Measurements from ENCODE around the gene PLA2G2F. TPM values are rescaled to one million over a fixed set of nuclear protein-coding genes. Genes with fewer than 3 reads are reported as not detected.

Gene PLA2G2F
- total and polyA plus RNA-seq, 2 of the 8 experiments (the other 6 are each of a cell fraction or from before 2014, with no cell fraction given), result not detected

DNA sequence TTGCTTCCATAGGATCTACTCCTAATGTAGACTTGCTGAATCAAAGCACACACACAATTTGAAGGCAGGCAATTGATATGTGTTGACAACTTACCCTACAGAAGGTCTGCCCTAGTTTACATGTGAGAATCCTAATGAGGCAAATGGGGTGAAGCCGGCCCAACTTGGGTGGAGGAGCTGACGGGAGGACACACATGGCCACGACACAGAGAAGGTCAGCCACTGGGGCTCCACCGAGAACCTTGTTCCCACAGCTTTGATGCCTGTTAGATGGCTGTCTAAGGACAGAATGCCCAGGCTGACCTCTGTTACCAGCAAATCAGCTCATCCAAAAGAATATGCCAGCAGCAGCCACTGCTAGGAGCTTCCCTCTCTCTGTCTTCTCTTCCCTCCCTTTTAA is 18.3 kb upstream of the PLA2G2F start:
- FAIRE-seq, result no peak
- 96% methylated on average over 4 of the region's 4 CpGs; no CpG with 5 or more reads in 1 of the 2 experiments for WGBS, 2 experiments (ENCODE audit: extremely low coverage in 1 of 2, insufficient coverage in 1 of 2, insufficient read length in 1 of 2, insufficient replicate concordance in 2 of 2, low coverage in 1 of 2, low lambda C conversion rate in 2 of 2, missing lambda C conversion rate in 1 of 2)
- H3K4me3 ChIP-seq (ENCODE audit: extremely low read depth in 1 of 4, insufficient read depth in 2 of 4, low read depth in 3 of 4, low read length in 4 of 4), result no peak overlapping the region
- H3K18ac ChIP-seq (ENCODE audit: extremely low read depth, low read length), result no peak overlapping the region
- DNase-seq (ENCODE audit: low read depth in 1 of 2, low spot score in 2 of 2), result no peak
- no peak overlapping the region for H4K91ac ChIP-seq (replicated peaks; ENCODE audit: insufficient read length, low read length)
- no peak overlapping the region for H2BK5ac ChIP-seq (ENCODE audit: low read depth, low read length)
- H2AFZ ChIP-seq (ENCODE audit: low read length), result no peak overlapping the region
- H2AK5ac ChIP-seq (ENCODE audit: low read depth, low read length), result no peak overlapping the region
- TF ChIP-seq TBP (IDR thresholded peaks at IDR 0.05; ENCODE audit: low read depth, low read length) (no peak), SAP30 (IDR thresholded peaks at IDR 0.05; ENCODE audit: insufficient read depth, insufficient replicate concordance, low read length) (no peak), KDM1A (IDR thresholded peaks at IDR 0.05; ENCODE audit: borderline replicate concordance, low read length) (no peak)
- ChIA-PET CTCF (ENCODE audit: partially characterized antibody) (interaction anchor here (2.8 kb wide), 1 partner anchor 31 kb away, joined by 10 read pairs; no protein-coding TSS in a partner anchor), POLR2A (ENCODE audit: partially characterized antibody) (no interaction called here)
- no peak overlapping the region for H2BK20ac ChIP-seq (ENCODE audit: low read length)
- H3K9me3 ChIP-seq (ENCODE audit: insufficient read depth in 2 of 2, low read depth in 1 of 2, low read length in 1 of 2), result no peaks in the 10 kb centered on the region
- H4K8ac ChIP-seq (ENCODE audit: extremely low read depth, insufficient read depth, low read length), result no peak overlapping the region
- no peak overlapping the region for H2BK15ac ChIP-seq (ENCODE audit: low read length)
- H3K4ac ChIP-seq (replicated peaks; ENCODE audit: insufficient read length, low read depth, low read length), result no peak overlapping the region
- no peak overlapping the region for H2BK12ac ChIP-seq (ENCODE audit: low read depth, low read length)
- no peak overlapping the region for H3K56ac ChIP-seq (replicated peaks; ENCODE audit: insufficient read length, low read depth, low read length)
- H4K5ac ChIP-seq (ENCODE audit: insufficient read length, low read depth, low read length), result no peak overlapping the region
- H3K9ac ChIP-seq (replicated peaks in 1 of 4; ENCODE audit: extremely low read depth in 1 of 4, low read depth in 3 of 4, low read length in 3 of 4), result no peak overlapping the region
- no peak overlapping the region for H3K4me2 ChIP-seq (ENCODE audit: insufficient read depth in 1 of 2, low read depth in 2 of 2, low read length in 2 of 2)
- no peaks in the 10 kb centered on the region for H4K20me1 ChIP-seq (replicated peaks in 1 of 2; ENCODE audit: control insufficient read depth in 1 of 2, insufficient read depth in 2 of 2, low read length in 2 of 2)
- H3K23me2 ChIP-seq (ENCODE audit: low read depth, low read length), result no peaks in the 10 kb centered on the region
- H3K4me1 ChIP-seq (replicated peaks in 1 of 4; ENCODE audit: control insufficient read depth in 3 of 4, insufficient read depth in 4 of 4, low read length in 3 of 4), result no peaks in the 10 kb centered on the region
- H3K14ac ChIP-seq (ENCODE audit: insufficient read length), result no peak overlapping the region
- no peak overlapping the region for H2BK120ac ChIP-seq (replicated peaks; ENCODE audit: low read depth, low read length)
- no peak overlapping the region for H3K27ac ChIP-seq (ENCODE audit: low read depth, low read length)
- no peaks in the 10 kb centered on the region for H3K36me3 ChIP-seq (ENCODE audit: control insufficient read depth in 2 of 4, insufficient read depth in 4 of 4, low read length in 3 of 4)
- no peak overlapping the region for H3K23ac ChIP-seq (ENCODE audit: insufficient read length)
- no peaks in the 10 kb centered on the region for H3K79me1 ChIP-seq (ENCODE audit: low read depth, low read length)
- no peaks in the 10 kb centered on the region for H3K27me3 ChIP-seq (replicated peaks in 1 of 4; ENCODE audit: control insufficient read depth in 3 of 4, extremely low read depth in 1 of 4, insufficient read depth in 3 of 4, low read length in 3 of 4)
- H3K79me2 ChIP-seq (ENCODE audit: control insufficient read depth in 1 of 2, insufficient read depth in 2 of 2, low read length in 2 of 2), result no peaks in the 10 kb centered on the region
